Spleen (tissue), 7 donors: ENCODE measurements around the gene ZNF837.
A peak's percentile ranks its signal among the peaks of the same experiment; 100 is the strongest.

Experiments used
- POLR2A ChIP-seq, 3 donors: fragments of 450-650 bp; IDR thresholded peaks; one replicate each; pipeline ENCODE4 v1.5.1; 2017; ENCODE audit warnings: antibody characterized with exemption in 3 of 3, mild to moderate bottlenecking in 1 of 3
- TF ChIP-seq, protein P1 (sequence below), 11 experiments: fragments of 200-600 bp in 7 of 11; fragments of 450-650 bp in 4 of 11; sonication (generic) in 4 of 11; IDR thresholded peaks in 8 of 11; conservative IDR thresholded peaks in 3 of 11; 1 replicate in 7 of 11; 2 replicates in 4 of 11; pipeline versions ENCODE4 v1.4.0 to v1.8.0; 2016 to 2021; ENCODE audit warnings: antibody characterized with exemption in 11 of 11, inconsistent platforms in 4 of 11, mild to moderate bottlenecking in 1 of 11
- donor health status: DM: no; HTN: no; CAD: no; lungs with moderate emphysema.
- donor health status: DM: no; HTN: no; CAD: no.
- donor health status: DM: no; HTN: no; CAD: no.

- TF ChIP-seq, protein P1, sequence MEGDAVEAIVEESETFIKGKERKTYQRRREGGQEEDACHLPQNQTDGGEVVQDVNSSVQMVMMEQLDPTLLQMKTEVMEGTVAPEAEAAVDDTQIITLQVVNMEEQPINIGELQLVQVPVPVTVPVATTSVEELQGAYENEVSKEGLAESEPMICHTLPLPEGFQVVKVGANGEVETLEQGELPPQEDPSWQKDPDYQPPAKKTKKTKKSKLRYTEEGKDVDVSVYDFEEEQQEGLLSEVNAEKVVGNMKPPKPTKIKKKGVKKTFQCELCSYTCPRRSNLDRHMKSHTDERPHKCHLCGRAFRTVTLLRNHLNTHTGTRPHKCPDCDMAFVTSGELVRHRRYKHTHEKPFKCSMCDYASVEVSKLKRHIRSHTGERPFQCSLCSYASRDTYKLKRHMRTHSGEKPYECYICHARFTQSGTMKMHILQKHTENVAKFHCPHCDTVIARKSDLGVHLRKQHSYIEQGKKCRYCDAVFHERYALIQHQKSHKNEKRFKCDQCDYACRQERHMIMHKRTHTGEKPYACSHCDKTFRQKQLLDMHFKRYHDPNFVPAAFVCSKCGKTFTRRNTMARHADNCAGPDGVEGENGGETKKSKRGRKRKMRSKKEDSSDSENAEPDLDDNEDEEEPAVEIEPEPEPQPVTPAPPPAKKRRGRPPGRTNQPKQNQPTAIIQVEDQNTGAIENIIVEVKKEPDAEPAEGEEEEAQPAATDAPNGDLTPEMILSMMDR (IDR thresholded peaks at IDR 0.05 in 8 of 11, conservative IDR thresholded peaks at IDR 0.05 in 3 of 11), result peak in 2 of 11 experiments; percentile 9 to 11
- TF ChIP-seq POLR2A (IDR thresholded peaks at IDR 0.05), result peak; percentile 4 to 11 (median 6)
Observed at GRCh38 chr19:58326914-58327726, 53.7 kb downstream of the ZNF837 start, which contains the start of gene ZSCAN22.
